Smooth muscle cell (in vitro differentiated cells): ENCODE results near the gene PPP1R9A. TPM values are rescaled to one million over a fixed set of nuclear protein-coding genes. Genes with fewer than 3 reads are reported as not detected.

Experiments used
- DNase-seq: peaks from one replicate; lab custom pipeline; 2025; ENCODE audit not compliant: unreplicated experiment; lab: John Stamatoyannopoulos, UW
- H2AFZ ChIP-seq: fragments of 200-600 bp; sonication (generic); 2 replicates; pipeline ENCODE4 v1.6.0; 2016; ENCODE audit warnings: antibody characterized with exemption, low read depth, mild to moderate bottlenecking
- H3F3A ChIP-seq: fragments of 200-600 bp; sonication (generic); 2 replicates; pipeline ENCODE4 v1.6.0; 2017; ENCODE audit warnings: antibody characterized with exemption, low read depth
- H3K27ac ChIP-seq: fragments of 200-600 bp; sonication (generic); 2 replicates; pipeline ENCODE4 v1.5.1; 2016; ENCODE audit warnings: low read depth, mild to moderate bottlenecking
- H3K27me3 ChIP-seq: fragments of 200-600 bp; sonication (generic); 2 replicates; pipeline ENCODE4 v1.6.1; 2016; ENCODE audit warnings: low read depth, mild to moderate bottlenecking
- H3K36me3 ChIP-seq: fragments of 200-600 bp; sonication (generic); 2 replicates; pipeline ENCODE4 v1.5.1; 2016; ENCODE audit warnings: low read depth
- H3K4me1 ChIP-seq: fragments of 200-600 bp; sonication (generic); 2 replicates; pipeline ENCODE4 v1.5.1; 2016; ENCODE audit warnings: low read depth
- H3K4me2 ChIP-seq: fragments of 200-600 bp; sonication (generic); 2 replicates; pipeline ENCODE4 v1.6.0; 2016; ENCODE audit warnings: mild to moderate bottlenecking
- H3K4me3 ChIP-seq: fragments of 200-600 bp; sonication (generic); 2 replicates; pipeline ENCODE4 v1.5.1; 2016; ENCODE audit warnings: mild to moderate bottlenecking
- H3K79me2 ChIP-seq: fragments of 200-600 bp; sonication (generic); 2 replicates; pipeline ENCODE4 v1.6.0; 2016; ENCODE audit warnings: low read depth, mild to moderate bottlenecking
- H3K9ac ChIP-seq: fragments of 200-600 bp; sonication (generic); 2 replicates; pipeline ENCODE4 v1.6.0; 2016; ENCODE audit warnings: low read depth
- H3K9me3 ChIP-seq: fragments of 200-600 bp; sonication (generic); replicated peaks from 2 replicates; pipeline ENCODE4 v1.5.1; 2016; ENCODE audit warnings: low read depth
- H4K20me1 ChIP-seq: fragments of 200-600 bp; sonication (generic); 2 replicates; pipeline ENCODE4 v1.6.0; 2016; ENCODE audit warnings: low read depth
- CTCF ChIP-seq: fragments of 200-600 bp; sonication (generic); IDR thresholded peaks from 2 replicates; pipeline ENCODE4 v1.5.1; 2017; ENCODE audit warnings: borderline replicate concordance, mild to moderate bottlenecking, antibody characterized with exemption; ENCODE audit not compliant: insufficient read depth, poor library complexity, severe bottlenecking
- WGBS: methylation state at CpG from one replicate; pipeline ENCODE4 v1.1.7; 2016; ENCODE audit warnings: low lambda C conversion rate; 5-methylcytosine and 5-hydroxymethylcytosine counted together
- polyA plus RNA-seq: library from polyadenylated mRNA; unstranded; fragments of >200 nt; fragmentation: Nextera tagmentation; extraction: Ambion mirVana; gene quantifications from 2 replicates; pipeline ENCODE4 v1.2.1, GENCODE V29; 2016
- total RNA-seq: library from RNA; depleted of rRNA; stranded (reverse); fragments of >200 nt; gene quantifications from 2 replicates; pipeline ENCODE4 v1.2.3, GENCODE V29; 2014

The PPP1R9A gene
- total and polyA plus RNA-seq, 2 experiments from 2014 or later, result 0.22 to 1.6 TPM

- Histone ChIP-seq H3F3A (no peaks in the 10 kb centered on the region), H3K36me3 (no peaks in the 10 kb centered on the region), H3K27ac (no peak overlapping the region), H3K4me3 (no peak overlapping the region), H4K20me1 (no peaks in the 10 kb centered on the region), H3K27me3 (no peaks in the 10 kb centered on the region), H3K9me3 (no peaks in the 10 kb centered on the region), H3K4me2 (no peak overlapping the region), H3K79me2 (no peaks in the 10 kb centered on the region), H3K4me1 (no peaks in the 10 kb centered on the region), H3K9ac (no peak overlapping the region), H2AFZ (no peak overlapping the region)
- no peak for DNase-seq
- no peak for TF ChIP-seq CTCF
- 93% methylated on average over 2 of the region's 2 CpGs for WGBS
These were observed 404.0 kb downstream of the PPP1R9A start for GRCh38 chr7:95311389-95311788.

DNA sequence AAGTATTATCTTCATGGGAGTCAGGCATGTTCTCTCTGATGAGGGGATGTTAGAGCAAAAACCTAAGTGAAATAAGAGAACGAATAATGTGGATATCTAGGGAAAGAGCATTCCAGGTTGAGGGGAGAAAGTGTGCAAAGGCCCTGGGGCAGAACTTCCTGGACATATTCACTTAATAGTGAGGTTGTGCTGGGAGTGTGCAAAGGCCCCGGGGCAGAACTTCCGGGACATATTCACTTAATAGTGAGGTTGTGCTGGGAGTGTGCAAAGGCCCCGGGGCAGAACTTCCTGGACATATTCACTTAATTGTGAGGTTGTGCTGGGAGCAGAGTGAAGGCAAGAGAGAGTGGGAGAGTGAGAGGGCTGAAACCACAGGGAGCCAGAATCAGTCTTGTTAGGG, 405.2 kb downstream of the PPP1R9A start:
- H3F3A ChIP-seq, result no peaks in the 10 kb centered on the region
- no peaks in the 10 kb centered on the region for H3K9me3 ChIP-seq
- peaks cover 3% of the 10 kb centered on the region for H3K4me1 ChIP-seq
- H3K4me3 ChIP-seq, result no peak overlapping the region
- H3K27ac ChIP-seq, result no peak overlapping the region
- H4K20me1 ChIP-seq, result no peaks in the 10 kb centered on the region
- H3K4me2 ChIP-seq, result no peak overlapping the region
- H2AFZ ChIP-seq, result no peak overlapping the region
- no peak for TF ChIP-seq CTCF
- WGBS, result 96% methylated on average over 4 of the region's 4 CpGs
- H3K36me3 ChIP-seq, result no peaks in the 10 kb centered on the region
- no peaks in the 10 kb centered on the region for H3K79me2 ChIP-seq
- no peak overlapping the region for H3K9ac ChIP-seq
- H3K27me3 ChIP-seq, result no peaks in the 10 kb centered on the region
- DNase-seq, result no peak

GRCh38 chr7:95316588-95316987, 409.2 kb downstream of the PPP1R9A start:
- H3F3A ChIP-seq, result peaks cover 6% of the 10 kb centered on the region
- H3K4me1 ChIP-seq, result peaks cover 3% of the 10 kb centered on the region
- H3K9ac ChIP-seq, result no peak overlapping the region
- no peak for DNase-seq
- WGBS, result 87% methylated on average over 2 of the region's 2 CpGs
- H3K4me2 ChIP-seq, result no peak overlapping the region
- no peaks in the 10 kb centered on the region for H3K36me3 ChIP-seq
- TF ChIP-seq CTCF, result no peak
- H3K27ac ChIP-seq, result no peak overlapping the region
- H3K27me3 ChIP-seq, result no peaks in the 10 kb centered on the region
- no peak overlapping the region for H3K4me3 ChIP-seq
- H3K9me3 ChIP-seq, result no peaks in the 10 kb centered on the region
- no peak overlapping the region for H2AFZ ChIP-seq
- H3K79me2 ChIP-seq, result no peaks in the 10 kb centered on the region
- H4K20me1 ChIP-seq, result no peaks in the 10 kb centered on the region

- no peaks in the 10 kb centered on the region for H3K79me2 ChIP-seq
- no peak for DNase-seq
- H3F3A ChIP-seq, result peaks cover 6% of the 10 kb centered on the region
- no peak overlapping the region for H3K4me2 ChIP-seq
- H4K20me1 ChIP-seq, result no peaks in the 10 kb centered on the region
- peaks cover 6% of the 10 kb centered on the region for H3K4me1 ChIP-seq
- H3K27ac ChIP-seq, result no peak overlapping the region
- WGBS, result 69% methylated on average over 2 of the region's 2 CpGs
- no peak for TF ChIP-seq CTCF
- no peaks in the 10 kb centered on the region for H3K9me3 ChIP-seq
- H3K27me3 ChIP-seq, result no peaks in the 10 kb centered on the region
- no peak overlapping the region for H3K9ac ChIP-seq
- H3K4me3 ChIP-seq, result no peak overlapping the region
- H2AFZ ChIP-seq, result no peak overlapping the region
- H3K36me3 ChIP-seq, result no peaks in the 10 kb centered on the region
These were observed 410.2 kb downstream of the PPP1R9A start for GRCh38 chr7:95317546-95317945.
